ENCODE data around the gene DPT.

DPT gene

DNA sequence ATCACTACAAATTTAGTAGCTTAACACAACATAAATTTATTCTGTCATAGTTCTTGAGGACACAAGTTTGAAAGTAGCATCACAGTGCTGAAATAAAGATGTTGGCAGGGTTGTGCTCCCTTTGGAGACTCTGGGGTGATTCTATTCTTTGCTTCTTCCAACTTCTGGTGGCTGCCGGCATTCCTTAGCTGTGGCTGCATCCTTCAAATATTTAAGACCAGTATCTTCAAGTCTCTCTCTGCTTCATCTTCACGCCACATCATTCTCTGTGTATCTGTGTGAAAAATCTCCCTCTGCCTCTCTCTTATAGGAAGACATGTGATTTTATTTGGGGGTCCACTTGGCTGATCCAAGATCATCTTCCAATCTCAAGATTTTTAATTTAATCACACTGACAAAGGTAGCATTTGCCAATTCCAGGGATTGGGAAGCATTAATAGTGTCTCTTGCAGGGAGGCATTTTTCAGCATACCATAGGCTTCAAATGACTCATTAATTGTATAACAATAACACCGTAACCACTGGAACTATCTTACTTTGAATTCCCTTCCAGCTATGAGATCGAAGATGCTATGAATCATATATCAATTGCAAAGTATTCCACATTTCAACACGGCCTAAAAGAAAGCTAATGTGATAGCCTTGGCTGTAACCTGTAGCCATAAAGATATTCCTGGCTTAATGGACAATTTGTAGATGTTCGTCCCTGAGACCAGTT, 74.6 kb downstream of the DPT start:
- DNase-seq = no peak

DNA sequence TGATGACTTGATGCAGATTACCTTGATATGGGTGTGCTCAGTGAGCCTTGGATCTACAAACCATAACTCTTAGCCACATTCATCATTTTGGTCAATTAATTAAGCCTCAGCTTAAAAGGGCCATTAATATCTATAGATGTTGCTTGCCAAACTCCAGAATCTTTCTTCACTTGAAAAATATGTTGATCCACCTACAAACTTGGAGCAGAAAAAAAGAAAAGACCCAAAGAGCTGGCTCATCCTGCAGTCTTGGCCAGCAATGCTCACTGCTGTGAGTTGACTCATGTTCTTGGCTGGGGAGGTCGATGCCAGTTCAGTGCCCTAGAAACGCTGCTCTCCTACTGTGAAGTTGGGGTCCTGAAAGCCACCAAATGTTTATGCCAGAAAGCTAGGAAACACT, 75.4 kb downstream of the DPT start:
- DNase-seq = no peak

DNA sequence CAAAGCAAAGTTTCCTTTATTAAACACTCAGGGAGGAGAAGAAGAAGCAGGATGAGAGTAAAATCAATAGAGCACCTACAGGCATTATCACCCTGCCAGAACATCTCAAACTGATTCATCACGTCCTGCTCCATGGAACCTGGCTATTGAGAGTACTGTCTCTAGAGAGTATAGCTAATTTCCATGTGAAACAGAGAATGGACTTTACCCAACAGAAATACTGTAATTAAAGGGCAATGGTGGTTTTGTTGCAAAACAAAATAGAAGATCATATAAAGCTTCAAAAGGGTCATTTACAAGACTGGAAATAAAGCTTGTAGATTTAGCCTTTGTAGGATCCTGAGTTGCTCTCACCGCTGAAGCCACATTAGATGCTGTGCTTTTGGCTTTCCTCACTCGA, 83.3 kb downstream of the DPT start:
- DNase-seq = no peak

Measured in activated CD8-positive, alpha-beta memory T cell treated with anti-CD3 and anti-CD28 coated beads, Interleukin-2, amount 50 U/mL, for 48 hours (primary cell).